GM21423 (cell line): ENCODE results near the gene GATB.

Experiments used
- ATAC-seq: cut with Tn5 transposase; IDR thresholded peaks from one replicate; pipeline ENCODE4 v1.9.1; 2021; ENCODE audit warnings: mild to moderate bottlenecking, moderate library complexity; ENCODE audit not compliant: unreplicated experiment

GATB gene

DNA sequence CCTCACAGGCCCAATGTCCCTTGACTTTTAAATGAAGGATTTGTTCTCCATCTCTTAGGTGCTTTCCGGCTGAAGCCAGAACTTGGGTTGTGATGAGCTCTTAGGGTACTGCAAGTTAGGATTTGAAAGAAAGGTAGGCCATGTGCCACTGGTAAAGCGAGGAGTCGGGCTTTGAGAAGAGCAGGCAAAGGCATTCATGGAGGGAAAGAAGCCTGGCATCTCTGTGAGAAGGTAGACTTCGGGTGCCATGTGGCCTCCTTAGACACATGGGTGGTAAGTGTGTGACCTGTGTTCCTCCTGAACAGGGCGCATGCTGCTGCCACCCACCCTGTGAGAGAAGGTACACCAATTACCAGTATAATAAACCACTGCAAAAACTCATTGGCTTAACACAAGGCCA, 102.9 kb downstream of the GATB start:
- ATAC-seq, result no peak

GRCh38 chr4:151656058-151656457, 104.7 kb downstream of the GATB start:
- ATAC-seq, result no peak

- no peak for ATAC-seq
Measured at GRCh38 chr4:151653548-151653918, 107.3 kb downstream of the GATB start.

DNA sequence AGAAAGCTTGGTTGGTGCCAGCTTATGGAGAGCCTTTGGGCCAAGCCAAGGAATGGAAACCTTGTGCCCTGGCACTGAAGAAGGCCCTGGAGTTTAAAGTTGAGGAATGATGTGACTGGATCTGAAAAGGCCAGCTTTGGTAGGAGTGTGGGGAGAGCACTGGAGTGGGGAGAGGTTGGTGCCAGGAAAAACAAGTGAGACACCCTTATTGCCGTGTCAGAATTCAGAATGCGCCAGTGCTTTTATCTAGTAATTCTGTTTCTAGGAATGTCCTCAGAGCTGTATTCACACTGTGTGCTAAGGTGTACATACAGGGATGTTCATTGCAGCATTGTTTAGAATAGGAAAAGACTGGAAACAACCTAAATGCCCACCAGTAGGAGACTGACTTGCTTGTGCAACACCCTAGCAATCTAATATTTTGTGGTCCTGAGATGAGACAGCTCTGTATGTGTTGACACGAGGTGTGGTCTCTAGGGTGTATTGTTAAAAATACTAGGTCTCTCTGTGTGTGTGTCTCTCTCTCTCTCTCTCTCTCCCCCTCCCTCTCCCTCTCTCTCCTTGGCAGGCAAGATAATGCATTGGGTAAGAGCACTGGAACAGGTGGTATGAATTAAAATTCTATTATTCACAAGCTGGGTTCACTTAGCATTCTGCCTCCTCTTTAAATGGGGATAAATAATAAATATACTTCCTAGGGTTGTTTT, 107.8 kb downstream of the GATB start:
- ATAC-seq, result no peak

DNA sequence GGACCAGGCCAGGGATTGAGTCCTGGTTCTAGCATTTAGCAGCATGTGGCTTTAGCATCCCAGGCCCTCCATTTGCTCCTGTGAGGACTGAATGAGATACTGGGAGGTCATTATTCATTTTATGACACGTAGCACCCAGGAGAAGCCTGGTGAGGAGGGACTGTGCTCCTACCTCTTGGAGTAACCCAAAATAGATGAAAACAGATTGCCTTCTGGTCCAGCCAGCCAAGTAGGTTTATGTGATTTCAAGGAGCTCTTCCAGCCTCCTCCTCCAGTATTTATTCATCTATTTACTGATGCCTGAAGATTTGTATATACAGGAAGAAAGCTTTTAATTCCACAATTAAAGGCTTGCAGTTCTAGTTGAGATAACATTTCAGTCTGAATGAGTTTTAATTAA, 109.3 kb downstream of the GATB start:
- no peak for ATAC-seq

DNA sequence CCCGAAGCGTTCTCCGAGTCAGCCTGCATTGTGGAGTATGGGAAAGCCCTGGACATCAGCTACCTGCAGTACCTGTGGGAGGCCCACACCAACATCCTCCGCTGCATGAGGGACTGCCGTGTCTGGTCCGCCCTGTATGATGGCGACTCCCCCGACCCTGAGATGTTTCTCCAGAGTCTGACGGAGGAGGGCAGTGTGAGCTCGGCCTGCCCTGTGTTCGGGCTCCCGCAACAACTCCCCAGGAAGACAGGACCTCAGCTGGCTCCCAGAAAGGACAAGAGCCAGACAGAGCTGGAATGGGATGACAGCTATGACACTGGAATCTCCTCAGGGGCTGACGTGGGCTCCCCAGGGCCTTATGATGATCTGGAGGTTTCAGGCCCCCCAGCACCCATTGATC, 111.3 kb downstream of the GATB start:
- ATAC-seq, result no peak

DNA sequence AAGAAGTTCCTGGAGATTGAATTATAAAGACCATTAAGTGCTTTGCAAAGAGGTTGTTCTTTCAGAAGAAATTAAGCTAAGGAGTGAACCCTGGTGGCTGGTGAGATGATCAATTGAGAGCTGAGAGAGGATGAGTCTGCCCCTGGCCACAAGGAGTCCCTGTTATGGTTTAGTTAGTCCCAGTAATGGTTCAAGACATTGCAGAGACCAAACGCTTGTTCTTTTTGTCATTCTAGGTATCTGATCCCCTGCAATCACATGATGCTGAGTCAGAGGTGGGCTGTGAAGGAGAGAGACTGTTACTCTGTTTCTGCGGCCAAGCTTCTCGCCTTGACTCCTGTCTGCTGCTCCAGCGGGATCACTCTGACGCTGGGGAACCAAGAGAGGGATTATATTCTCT, 114.5 kb downstream of the GATB start:
- ATAC-seq, result no peak

DNA sequence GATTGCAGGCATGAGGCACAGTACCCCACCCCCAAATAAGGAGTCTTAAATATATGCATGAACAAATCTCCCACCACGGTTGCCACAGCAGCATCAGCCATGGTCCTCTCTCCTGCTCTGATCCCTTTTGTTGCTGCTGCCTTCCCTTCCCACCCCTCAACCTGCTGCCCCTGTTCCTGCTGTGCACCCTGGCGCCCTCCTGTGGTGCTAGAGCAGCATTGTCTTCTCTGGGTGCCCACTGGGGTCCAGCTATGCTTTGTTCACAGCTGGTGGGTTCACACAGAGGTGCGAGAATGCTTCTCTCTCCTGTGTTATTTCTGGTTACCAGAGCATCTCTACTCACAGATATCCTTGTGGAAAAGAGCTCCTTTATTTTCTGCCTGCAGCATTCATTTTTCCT, 116.2 kb downstream of the GATB start:
- no peak for ATAC-seq

- no peak for ATAC-seq
Measured at GRCh38 chr4:151643564-151643963, 117.2 kb downstream of the GATB start.

DNA sequence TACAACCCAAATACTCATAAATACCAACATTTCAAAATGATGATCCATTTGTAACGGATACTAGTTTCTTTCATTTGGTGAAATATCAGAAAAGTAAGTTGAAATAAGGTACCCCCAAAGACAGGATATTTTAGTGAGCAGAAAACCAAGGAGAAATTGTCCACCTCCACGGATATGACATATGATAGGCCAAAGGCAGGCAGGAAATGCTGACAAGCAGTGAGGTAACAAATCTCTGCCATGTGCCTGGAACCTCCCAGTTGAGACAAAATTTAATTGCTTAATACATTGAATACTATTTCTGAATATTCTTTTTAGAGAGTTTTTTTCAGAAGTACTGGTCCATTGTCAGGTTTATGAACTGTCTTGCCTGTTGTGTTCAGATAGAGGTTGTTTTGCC, 118.8 kb downstream of the GATB start:
- no peak for ATAC-seq

GRCh38 chr4:151641167-151641566, 119.6 kb downstream of the GATB start:
- no peak for ATAC-seq

- ATAC-seq, result no peak
Measured at GRCh38 chr4:151640381-151640780, 120.4 kb downstream of the GATB start.

- ATAC-seq, result no peak
Measured at GRCh38 chr4:151638295-151638858, 122.4 kb downstream of the GATB start.

DNA sequence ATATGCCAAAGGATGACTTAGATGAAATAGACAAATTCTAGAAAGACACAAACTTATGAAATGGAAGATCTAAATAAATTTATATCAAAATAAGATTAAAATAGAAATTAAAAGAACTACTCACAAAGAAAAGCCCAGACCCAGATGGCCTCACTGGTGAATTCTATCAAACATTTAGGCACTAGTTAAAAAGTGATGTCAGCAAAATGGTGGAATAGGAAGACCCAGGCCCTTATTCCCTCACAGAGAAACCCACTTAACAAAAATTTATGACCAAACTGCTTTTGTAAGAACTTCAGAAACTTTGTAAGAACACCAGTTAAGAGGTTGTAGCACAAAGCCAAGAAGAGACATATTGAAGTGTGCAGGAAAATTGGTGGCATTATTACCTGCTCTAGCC, 129.5 kb downstream of the GATB start:
- ATAC-seq, result no peak

GRCh38 chr4:151629097-151629783, 131.6 kb downstream of the GATB start:
- no peak for ATAC-seq

GRCh38 chr4:151628001-151628608, 132.7 kb downstream of the GATB start:
- ATAC-seq, result no peak

- ATAC-seq, result no peak
Measured at GRCh38 chr4:151627491-151627890, 133.3 kb downstream of the GATB start.

DNA sequence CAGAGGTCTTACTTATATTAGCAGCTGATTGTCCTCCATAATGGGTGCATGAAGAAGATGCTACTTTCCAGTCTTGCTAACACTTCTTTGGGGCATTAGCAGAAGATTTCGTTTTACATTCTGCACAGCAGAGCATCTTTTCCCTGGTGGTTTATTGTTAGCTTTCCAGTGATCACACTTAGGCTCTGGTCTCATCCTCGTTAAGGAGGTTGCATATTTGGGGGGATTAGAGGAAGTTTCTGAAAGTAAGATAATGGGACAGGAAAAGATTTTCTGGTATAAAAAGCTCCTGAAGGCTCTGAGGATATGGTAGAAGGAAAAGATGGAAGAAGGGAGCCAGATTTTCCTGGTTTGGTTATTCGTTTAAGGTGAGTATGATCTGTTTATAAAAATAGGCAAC, 134.1 kb downstream of the GATB start:
- no peak for ATAC-seq

- no peak for ATAC-seq
Measured at GRCh38 chr4:151626228-151626627, 134.6 kb downstream of the GATB start.

DNA sequence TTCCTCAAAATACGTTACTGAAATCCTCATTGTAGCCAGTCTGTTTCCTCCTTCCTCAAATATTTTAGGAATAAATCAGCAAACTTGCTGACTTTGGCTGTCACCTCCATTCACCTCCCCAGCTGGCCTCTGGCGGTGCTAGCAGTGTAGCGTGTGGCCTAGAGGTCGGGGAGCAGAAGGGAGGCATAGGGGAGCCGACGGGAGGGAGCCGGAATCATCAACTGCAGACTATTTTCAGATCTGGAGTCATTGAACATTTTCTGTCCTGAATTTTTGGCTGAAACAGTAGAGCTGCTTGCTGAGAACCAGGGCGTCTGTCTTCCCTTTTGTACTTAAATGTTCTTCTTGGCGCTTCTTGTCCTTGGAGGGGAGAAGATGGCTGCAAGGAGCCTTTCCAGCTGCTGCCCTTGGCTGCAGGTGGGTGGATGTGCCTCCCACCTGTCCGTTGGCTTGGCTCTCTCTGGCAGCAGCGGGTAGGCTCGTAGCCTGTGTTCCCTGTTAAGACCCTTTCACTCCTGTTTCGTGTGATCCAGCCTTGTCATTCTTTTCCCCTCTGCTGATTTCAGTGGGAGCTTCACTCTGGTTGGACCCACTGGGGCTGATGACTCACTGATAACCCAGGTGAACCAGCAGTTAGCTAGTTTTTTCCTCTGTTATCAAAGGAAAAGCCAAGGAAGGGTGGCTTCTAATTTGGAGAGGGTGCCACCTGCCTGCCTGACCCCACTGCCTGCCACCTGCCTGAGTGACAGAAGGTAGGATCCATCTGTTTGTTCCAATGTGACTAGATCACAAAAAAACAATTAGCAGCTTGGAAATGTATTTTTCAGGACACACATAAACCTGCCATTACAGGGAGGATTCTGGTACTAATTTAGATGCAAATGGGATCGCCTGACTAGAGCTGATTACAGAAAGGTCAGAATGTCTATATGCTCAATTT, 135.9 kb downstream of the GATB start:
- no peak for ATAC-seq
